Hematopoietic multipotent progenitor cell treated with erythropoietin and hydrocortisone succinate and interleukin-3 and kit ligand, for 4 days (in vitro differentiated cells): ENCODE measurements around the gene CDK5.
A peak's percentile ranks its signal among the peaks of the same experiment; 100 is the strongest.
"Not testable (repeated sequence)": the region's sequence is repeated elsewhere in the genome, so short reads cannot be mapped to it uniquely, and the experiment has no call there.

Source experiments
- DNase-seq: peaks from one replicate; pipeline ENCODE4 v3.0.0-alpha.2; 2015

Gene CDK5

GRCh38 chr7:151032936-151033863, 24.5 kb downstream of the CDK5 start:
- DNase-seq, result no peak

- no peak for DNase-seq
Measured at GRCh38 chr7:151031011-151031410, 26.7 kb downstream of the CDK5 start.

GRCh38 chr7:151028948-151029501, 28.7 kb downstream of the CDK5 start:
- no peak for DNase-seq

- DNase-seq, result peak; percentile 99
Measured at GRCh38 chr7:151028131-151028947, 29.4 kb downstream of the CDK5 start, which contains the start of gene ABCB8. ABCB8 (plus strand) TSS chr7:151028450; CDS start chr7:151028516, 66 bp downstream.

GRCh38 chr7:151027728-151028130, 30.0 kb downstream of the CDK5 start:
- DNase-seq, result not testable (repeated sequence)

GRCh38 chr7:151026771-151027727, 30.6 kb downstream of the CDK5 start:
- peak; percentile 80 for DNase-seq

GRCh38 chr7:151025924-151026671, 31.6 kb downstream of the CDK5 start:
- DNase-seq, result no peak

GRCh38 chr7:151024435-151025056, 33.2 kb downstream of the CDK5 start, which contains the start of gene ATG9B:
ATG9B (minus strand) TSS chr7:151024494; CDS start chr7:151024423, 71 bp downstream.
- DNase-seq, result no peak

- no peak for DNase-seq
Measured at GRCh38 chr7:151023232-151023631, 34.5 kb downstream of the CDK5 start.

GRCh38 chr7:151020231-151020630, 37.5 kb downstream of the CDK5 start:
- no peak for DNase-seq

GRCh38 chr7:151019130-151019447, 38.6 kb downstream of the CDK5 start:
- no peak for DNase-seq

- DNase-seq, result peak; percentile 60
Measured at GRCh38 chr7:151018421-151019129, 39.1 kb downstream of the CDK5 start.

- peak; percentile 83 for DNase-seq
Measured at GRCh38 chr7:151017953-151018420, 39.7 kb downstream of the CDK5 start.

- no peak for DNase-seq
Measured at GRCh38 chr7:151017370-151017952, 40.2 kb downstream of the CDK5 start.

GRCh38 chr7:151016942-151017341, 40.8 kb downstream of the CDK5 start:
- DNase-seq, result no peak

GRCh38 chr7:151016505-151016904, 41.2 kb downstream of the CDK5 start:
- DNase-seq, result no peak

GRCh38 chr7:151015967-151016366, 41.7 kb downstream of the CDK5 start:
- no peak for DNase-seq

GRCh38 chr7:151014950-151015349, 42.7 kb downstream of the CDK5 start:
- DNase-seq, result no peak

- peak; percentile 93 for DNase-seq
Measured at GRCh38 chr7:151013733-151014497, 43.8 kb downstream of the CDK5 start.
